GM18507 (cell line): ENCODE results near the gene PROM1.

ENCODE experiments used
- DNase-seq: peaks from one replicate; pipeline ENCODE4 v3.0.0; 2011; ENCODE audit warnings: low read depth; ENCODE audit not compliant: insufficient read length; ENCODE audit errors: extremely low spot score
- FAIRE-seq: peaks from 2 replicates; lab custom pipeline; 2011; peaks lifted over from hg19 to GRCh38; lab: Jason Lieb, UNC

Gene PROM1

DNA sequence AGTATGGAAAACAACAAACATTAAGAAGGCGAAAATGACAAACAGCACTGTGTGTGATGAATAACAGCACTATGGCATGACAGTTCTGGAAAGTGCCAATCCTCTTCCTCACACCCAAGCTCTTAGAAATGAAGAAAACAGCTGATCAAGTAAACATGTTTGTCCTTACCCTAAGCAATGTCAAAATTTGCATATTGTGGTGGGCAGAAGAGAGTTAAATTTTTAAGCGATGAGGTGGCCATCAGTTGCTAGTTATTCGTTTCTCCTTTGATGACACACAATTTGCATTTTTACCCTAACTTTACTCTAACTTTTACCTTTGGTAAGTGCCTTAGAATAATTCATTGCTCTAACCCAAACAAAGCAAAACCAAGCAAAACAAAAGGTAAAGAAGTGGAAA lies 8.8 kb downstream of the PROM1 start:
- FAIRE-seq (no peak), DNase-seq (no peak)

DNA sequence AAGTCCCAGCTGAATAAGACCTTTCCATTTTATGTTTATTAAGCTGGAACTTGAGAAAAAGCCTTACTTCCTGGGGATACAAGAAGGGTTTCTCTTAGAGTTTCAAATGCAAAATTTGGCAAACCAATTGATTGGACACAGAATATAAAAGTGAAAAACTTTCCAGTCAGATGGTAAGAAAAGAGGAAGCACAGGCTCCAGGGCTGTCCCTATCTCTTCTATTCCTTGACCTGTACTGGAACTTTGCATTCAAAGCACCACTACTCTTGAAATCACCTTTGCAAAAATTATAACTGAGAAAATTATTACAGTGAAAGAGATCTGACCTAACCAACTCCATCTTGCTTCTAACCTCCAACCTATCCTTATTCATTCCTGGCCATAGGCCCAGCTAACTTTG lies 11.7 kb downstream of the PROM1 start:
- FAIRE-seq: no peak

DNA sequence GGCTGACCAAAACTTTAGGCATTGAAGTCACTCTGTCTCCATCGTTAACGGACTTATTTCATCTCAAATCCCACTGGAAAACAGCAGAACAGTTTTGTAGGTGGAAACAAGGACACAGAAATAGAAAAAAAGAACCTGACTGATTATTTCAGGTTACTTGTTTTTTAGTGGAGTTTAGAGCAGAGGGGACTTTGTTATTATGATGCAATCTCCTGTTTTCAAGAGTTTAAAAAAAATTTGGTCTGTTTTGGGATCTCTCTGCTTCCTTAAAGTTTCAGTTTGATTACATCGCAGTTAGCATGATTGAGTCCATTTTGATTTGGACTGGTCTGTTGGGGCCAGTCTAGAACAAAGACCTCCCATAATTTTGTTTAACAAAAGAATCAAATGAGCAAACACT lies 13.6 kb downstream of the PROM1 start:
- no peak for FAIRE-seq
- no peak for DNase-seq

More for the DNA sequence above, 11.7 kb downstream of the PROM1 start:
- no peak for DNase-seq

DNA sequence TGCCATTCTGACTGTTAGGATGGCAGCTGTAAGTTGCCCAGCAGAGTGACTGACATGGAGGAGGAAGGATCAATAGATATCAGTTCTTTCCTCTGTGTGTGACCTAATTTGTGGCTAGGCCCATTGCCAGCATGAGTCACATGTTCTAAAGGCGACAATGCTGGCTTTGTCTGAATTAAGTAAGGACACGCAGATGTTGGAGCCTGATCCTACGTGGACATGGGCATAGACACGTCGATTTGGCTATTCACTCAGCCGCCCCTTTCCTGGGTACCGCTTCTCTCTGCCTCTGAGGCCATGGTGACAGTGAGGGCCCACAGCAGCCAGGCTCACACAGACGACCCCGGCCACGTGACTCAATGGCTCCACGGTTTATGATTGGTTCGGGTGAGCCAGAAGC lies 16.3 kb downstream of the PROM1 start:
- no peak for DNase-seq
- FAIRE-seq: no peak

DNA sequence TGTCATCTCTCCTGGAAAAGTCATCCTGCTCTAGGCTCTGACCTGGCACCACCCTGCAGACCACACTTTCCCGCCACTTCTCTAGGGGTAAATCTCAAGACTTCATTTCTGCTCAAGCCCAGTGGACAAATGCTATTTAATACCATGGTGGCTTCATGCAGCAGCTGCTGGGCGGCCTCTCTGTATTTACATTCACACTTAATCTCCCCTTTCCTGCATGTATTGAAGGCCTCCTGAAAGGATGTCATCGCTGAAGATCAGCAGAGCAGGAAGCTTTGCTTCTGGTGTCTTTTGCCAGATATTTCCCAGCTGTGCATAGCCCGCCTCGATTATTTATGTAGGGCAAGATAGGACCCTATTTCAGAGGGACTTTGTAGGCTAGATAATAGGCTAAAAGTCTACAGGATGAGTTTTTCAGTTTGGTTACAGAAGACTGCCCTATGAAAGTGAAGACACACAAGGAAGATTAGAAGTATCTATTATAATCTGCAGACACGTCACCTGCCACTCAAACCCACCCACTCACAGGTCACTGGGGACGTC lies 17.2 kb downstream of the PROM1 start:
- DNase-seq (no peak), FAIRE-seq (no peak)

DNA sequence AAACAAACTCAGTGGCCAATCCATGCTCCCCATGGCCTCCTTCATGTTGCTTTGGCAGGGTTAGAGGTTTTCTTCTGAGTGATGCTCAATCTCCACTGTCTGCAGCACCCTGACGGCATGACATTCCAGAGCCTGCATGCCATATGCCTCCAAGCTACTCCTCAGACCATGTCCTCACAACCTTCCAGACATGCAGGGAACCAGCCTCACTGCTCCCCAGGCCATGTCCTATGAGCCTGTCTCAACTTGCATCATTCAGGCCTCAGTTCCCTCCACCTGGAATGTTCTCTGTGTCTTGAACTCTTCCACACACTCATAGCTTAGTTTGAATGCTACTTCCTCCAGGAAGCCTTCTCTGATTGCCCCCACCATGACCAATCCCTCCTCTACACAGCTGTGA lies 18.8 kb downstream of the PROM1 start:
- FAIRE-seq: no peak
- no peak for DNase-seq

DNA sequence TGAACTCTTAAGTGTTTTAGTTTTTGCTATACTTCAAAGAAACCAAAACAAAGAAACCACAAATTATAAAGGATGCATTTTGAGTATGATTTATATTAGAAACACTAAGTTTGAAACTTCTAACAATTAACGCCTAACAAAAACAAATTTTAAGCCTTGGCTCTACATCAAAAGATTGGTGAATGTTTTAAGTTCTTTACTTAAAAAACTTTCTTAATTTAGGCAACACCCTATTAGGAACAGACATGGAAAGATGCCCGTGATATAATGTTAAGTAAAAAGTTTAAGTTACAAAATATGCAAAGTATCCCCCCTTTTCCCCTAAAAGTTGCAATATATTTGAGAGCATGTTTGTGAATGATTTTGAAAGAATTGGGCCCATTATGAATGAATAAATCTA lies 21.2 kb downstream of the PROM1 start:
- FAIRE-seq: no peak
- DNase-seq: no peak

- DNase-seq (no peak), FAIRE-seq (no peak)
Measured at GRCh38 chr4:16056681-16057385, 27.0 kb downstream of the PROM1 start.

- FAIRE-seq: no peak
- no peak for DNase-seq
Measured at GRCh38 chr4:16055873-16056272, 27.9 kb downstream of the PROM1 start.

GRCh38 chr4:16055471-16055870 lies 28.4 kb downstream of the PROM1 start:
- DNase-seq (no peak), FAIRE-seq (no peak)

DNA sequence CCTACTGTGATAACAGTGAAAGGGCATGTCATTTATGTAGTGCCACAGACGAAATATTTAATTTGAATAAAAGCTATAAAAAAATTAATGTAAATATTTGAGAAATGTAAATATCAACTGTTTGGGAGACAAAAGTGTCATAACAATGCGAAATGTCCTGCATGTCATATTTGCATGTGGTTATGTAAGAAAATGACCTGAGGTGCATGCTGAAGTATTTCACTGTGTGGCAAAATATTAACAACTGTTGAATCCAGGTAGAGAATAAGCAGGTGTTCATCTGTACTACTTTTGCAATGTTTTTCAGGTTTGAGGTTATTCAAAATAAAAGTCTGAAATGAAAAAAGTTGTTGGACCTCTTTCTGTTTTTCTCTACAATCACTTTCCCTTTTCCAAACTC lies 30.9 kb downstream of the PROM1 start:
- FAIRE-seq (no peak), DNase-seq (no peak)

DNA sequence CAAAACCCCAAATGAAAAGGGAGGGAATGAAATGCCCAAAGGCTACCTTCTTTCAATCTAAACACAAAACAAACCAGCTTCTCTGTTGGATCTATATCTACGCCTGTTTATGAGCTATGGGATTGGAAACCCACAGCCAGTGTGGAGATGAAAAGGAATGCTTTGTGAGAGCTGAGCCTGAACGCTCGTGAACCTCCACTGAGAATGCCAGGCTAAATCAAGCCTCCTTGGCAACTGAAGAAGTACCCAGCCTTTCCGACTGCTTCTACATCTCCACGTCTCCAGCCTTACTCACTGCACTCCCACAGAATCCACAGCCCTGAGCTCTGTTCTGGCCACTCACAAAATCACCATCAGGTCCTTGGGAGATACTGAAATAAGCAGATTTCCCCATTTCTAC lies 31.8 kb downstream of the PROM1 start:
- DNase-seq (no peak), FAIRE-seq (no peak)

- FAIRE-seq: no peak
- DNase-seq: no peak
Measured at GRCh38 chr4:16051132-16051531, 32.7 kb downstream of the PROM1 start.

DNA sequence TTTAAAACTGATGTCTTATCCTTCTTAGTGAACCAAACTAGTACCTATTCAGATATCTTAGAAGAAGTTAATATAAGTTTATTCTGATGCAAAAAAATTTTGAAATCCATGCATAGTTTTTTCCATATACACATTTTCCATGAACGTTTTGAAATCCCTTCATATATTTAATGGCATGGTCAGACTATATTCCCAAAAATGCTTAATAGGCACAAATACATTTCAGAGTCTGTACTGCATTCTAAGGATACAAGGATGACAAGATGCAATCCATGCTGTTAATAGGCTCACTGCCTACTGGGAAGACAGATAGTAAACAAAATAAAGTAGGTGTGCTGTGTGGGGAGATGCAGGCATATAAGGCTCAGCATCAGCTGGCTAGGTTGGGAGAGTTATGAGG lies 33.2 kb downstream of the PROM1 start:
- FAIRE-seq (no peak), DNase-seq (no peak)

GRCh38 chr4:16048619-16049419 lies 35.0 kb downstream of the PROM1 start:
- no peak for DNase-seq
- no peak for FAIRE-seq

DNA sequence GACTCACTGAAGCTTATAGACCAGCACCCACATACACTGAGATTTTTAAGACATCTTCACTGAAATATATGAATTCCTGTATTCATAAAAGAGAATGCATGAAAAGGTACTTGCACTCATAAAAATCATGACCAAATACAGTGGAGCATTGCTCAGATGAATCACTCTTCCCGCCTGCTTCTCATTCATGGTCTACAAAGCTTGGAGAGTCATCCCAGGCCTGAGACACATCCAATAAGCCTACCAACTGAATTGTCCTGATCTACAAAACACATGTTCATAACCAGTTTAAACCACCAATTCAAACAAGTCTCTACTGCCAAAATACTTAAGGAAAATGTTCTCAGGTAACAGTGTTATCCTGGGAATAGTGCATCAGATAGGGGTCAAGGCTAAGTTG lies 38.1 kb downstream of the PROM1 start:
- DNase-seq: no peak
- no peak for FAIRE-seq

GRCh38 chr4:16043642-16044498 lies 40.0 kb downstream of the PROM1 start:
- FAIRE-seq (no peak), DNase-seq (no peak)

DNA sequence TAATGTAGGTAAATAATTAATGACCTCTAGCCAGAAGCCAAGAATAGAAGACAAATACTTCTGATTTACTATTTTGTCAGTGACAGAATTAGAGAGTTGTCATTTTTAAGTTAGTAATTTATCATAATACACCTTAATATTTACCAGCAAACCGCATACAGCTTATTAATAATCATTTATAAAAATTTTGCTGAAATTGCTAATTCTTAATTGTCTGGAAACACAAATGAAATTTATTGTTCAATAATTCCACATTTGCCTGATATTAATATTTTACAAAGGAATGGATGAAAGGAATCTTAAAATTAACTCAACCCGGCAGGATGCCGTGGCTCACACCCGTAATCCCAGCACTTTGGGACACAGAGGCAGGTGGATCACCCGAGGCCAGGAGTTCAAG lies 44.7 kb downstream of the PROM1 start:
- DNase-seq (no peak), FAIRE-seq (no peak)

- FAIRE-seq (no peak), DNase-seq (no peak)
Measured at GRCh38 chr4:16037901-16038300, 45.9 kb downstream of the PROM1 start.

GRCh38 chr4:16035843-16036242 lies 48.0 kb downstream of the PROM1 start:
- FAIRE-seq: no peak
- no peak for DNase-seq
